Right renal pelvis (tissue), 4 donors: ENCODE data around the gene F11. TPM values are rescaled to one million over a fixed set of nuclear protein-coding genes. Genes with fewer than 3 reads are reported as not detected.
"Not testable (repeated sequence)": the region's sequence is repeated elsewhere in the genome, so short reads cannot be mapped to it uniquely, and the experiment has no call there.

Experiments
- DNase-seq, 4 donors: peaks; one replicate each; pipeline ENCODE4 v3.0.0-alpha.2; 2013; ENCODE audit warnings: low read depth in 4 of 4, low spot score in 3 of 4, missing footprints in 1 of 4
- polyA plus RNA-seq, 4 donors: library from polyadenylated mRNA; unstranded; fragments of 120-200 nt; gene quantifications; one replicate each; pipeline ENCODE4 v1.2.1, GENCODE V29; 2013; ENCODE audit not compliant: insufficient read length in 4 of 4

F11 gene
- polyA plus RNA-seq, 4 donors, result 2.0 to 2.9 (median 2.8) TPM

DNA sequence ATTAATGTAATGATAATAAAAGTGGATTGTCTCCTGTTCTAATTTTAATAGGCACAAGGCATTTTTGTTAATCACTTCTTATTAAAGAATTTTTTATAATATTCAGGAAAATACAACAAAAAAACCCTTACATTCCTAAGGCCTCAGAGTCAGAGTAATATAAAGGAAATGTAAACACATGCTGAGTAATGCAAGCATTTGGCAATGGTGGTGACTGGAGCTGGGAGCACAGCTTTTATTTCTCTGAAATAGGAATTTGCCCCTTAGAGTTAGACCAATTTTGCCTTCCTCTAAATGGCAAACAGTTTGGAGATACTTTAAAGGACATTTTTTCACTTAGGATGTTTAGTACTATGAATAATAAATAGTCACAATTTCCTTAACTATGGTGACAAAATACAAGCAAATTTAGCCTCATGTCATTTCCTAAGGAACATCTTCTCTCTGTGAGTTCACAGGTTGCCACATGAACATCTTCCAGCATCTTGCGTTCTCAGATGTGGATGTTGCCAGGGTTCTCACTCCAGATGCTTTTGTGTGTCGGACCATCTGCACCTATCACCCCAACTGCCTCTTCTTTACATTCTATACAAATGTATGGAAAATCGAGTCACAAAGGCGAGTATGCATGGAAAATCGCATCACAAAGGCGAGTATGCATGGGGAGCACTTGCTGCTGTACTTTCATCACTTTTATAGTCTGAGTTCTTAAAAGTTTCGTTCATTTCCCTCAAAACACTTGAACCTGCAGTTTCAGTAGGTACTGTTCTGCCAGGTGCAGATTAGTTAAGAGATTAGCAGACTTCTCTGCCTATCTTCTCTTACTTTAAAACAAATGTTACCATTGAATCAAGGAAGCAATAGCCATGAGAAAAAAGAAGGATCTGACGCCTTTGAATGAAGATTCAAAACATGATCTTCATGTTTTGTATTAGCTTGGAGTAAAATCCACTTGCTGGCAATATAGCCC, 15.9 kb upstream of the F11 start:
- no peak for DNase-seq

DNA sequence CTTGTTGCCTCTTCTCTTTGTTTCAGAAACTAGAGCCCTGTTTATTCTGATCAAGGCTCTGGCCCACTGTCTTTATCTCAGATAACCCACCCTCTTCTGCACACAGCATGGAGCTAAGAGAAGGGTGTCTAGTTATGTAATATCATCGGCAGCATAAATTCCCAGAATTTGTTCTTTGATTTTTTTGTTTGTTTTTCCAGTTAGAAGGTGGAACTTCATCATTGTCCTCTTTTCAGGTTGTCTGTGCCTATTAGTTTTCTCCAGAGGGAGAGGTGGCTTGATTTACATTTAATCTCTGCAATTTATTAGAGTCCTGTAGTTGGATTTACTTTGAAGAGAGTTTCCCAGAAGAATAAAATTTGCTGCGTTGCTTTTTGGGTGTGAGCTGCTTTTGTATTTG, 15.2 kb upstream of the F11 start:
- no peak for DNase-seq

DNA sequence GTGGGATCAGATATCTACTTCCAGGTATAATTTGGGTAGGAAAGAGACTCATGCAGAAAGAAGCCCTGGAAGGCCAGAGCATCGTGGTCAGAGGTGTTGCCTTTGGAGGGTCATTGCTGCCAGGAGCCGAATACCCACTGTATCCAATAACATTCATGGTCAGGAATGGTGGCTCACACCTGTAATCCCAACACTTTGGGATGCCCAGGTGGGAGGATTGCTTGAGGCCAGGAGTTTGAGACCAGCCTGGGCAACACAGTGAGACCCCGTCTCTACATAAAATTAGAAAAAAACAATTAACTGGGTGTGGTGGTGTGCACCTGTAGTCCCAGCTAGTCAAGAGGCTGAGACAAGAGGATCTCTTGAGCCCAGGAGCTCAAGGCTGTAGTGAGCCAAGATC, 10.9 kb upstream of the F11 start:
- no peak for DNase-seq

DNA sequence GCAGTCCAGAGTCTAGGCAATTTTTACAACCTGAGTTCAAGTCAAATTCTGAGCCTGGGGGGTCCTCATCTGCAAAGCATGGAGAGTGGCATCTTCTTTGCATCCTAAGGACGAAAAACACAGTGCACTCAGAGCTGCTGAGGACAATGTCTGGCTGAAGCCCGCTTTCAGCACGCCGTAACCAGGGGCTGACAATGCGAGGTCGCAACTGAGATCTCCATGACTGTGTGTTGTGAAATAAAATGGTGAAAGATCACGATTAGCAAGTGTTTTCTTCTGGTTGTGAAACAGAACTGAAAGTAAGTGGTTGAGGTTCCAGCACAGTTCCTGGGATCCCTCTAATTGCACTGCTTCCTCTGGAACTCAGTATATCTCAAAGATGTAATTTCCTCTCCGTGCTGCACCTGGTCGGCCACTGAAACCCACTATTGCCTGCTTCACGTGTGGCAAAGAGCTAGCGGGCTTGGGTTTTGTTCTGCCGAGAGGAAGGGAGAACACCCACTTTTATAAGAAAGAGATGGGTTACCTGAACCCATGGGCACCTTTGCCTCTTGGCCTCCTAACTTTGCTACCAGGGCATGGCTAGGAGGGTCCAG, 7.7 kb upstream of the F11 start:
- DNase-seq, result no peak

DNA sequence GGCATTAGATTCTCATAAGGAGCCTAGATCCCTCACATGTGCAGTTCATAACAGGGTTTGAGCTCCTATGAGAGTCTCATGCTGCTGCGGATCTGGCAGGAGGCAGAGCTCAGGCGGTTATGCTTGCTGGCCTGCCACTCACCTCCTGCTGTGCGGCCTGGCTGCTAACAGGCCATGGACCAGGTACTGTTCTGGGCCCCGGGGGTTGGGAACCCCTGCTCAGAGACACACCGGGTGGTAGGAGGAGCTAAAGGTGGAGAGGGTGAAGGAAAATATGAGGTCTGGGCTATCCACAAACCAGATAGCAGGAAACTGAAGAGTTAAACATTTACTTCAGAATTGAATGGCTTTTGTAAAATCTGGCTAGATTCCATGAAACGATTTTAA, 5.9 kb upstream of the F11 start:
- no peak for DNase-seq

DNA sequence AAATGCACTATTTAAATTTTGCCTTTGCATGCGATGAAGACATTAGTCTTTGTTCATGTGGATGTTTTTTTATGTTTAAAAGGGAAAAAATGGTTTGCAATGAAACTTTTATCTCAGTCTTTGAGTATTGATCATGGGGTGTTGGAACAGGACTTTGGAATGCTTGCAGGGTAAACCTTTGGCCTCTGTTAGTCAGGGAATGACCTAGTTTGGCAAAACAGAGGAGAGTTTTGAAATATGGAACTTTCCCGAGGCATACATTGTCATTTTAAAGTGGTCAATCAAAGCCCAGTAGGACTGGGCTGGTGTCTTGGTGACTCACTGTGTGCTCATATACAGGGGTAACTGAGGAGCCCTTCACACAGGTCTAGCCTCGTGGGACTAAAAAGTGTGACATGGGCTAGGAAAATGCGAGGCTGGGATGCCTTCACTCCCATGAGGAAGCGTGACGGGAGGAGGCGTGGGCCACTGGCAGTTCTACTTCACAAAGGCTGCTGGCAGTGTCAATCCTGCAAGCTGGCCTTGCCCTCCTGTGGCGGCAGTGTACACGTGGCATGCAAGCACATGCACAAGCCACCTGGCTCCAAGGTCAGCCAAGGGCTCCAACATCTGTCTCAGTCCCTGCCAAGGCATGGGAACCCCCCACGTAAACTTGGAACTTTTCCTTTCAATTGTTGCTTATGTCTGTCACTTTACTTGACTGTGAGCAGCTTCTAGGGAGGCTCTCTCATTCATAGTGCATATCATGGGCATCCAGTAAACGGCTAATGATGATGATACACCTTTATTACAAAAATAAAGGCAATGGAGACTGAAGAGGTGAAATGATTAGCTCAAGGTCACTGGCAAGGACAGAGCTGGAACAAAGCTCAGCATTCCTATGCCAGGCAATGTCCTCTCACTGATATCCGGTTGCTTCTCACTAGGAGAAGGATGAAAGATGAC, 5.2 kb upstream of the F11 start:
- no peak for DNase-seq

DNA sequence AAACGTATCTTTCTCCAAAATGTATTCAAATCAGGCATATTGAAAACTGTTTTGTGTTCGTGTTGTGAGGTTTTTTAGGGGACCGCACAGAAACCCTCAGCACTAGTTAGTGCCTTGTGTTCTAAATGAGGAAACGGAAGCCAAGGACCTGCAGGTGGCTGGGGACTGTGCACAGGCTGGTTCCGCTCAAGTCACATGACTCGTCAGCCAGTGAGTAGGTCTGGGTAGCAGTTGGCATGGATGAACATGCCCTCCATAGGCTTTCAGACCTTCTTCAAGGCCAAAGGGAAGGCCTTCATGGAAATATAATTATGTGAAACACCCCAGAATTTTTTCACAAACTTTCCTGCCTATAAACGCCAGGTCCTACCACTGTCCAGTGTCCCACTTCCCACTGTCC, 1.3 kb upstream of the F11 start:
- no peak for DNase-seq

DNA sequence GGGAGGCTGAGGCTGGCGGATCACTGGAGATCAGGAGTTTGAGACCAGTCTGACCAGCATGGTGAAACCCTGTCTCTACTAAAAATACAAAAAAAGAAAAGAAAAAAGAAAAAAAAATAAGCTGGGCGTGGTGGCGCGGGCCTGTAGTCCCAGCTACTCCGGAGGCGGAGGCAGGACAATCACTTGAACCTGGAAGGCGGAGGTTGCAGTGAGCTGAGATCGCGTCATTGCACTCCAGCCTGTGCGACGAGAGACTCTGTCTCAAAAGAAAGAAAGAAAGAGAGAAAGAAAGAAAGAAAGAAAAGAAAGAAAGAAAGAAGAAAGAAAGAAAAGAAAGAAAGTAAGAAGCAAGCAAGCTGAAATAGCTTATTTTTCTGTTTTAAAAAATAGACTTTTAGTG, 739 bp upstream of the F11 start:
- not testable (repeated sequence) for DNase-seq

DNA sequence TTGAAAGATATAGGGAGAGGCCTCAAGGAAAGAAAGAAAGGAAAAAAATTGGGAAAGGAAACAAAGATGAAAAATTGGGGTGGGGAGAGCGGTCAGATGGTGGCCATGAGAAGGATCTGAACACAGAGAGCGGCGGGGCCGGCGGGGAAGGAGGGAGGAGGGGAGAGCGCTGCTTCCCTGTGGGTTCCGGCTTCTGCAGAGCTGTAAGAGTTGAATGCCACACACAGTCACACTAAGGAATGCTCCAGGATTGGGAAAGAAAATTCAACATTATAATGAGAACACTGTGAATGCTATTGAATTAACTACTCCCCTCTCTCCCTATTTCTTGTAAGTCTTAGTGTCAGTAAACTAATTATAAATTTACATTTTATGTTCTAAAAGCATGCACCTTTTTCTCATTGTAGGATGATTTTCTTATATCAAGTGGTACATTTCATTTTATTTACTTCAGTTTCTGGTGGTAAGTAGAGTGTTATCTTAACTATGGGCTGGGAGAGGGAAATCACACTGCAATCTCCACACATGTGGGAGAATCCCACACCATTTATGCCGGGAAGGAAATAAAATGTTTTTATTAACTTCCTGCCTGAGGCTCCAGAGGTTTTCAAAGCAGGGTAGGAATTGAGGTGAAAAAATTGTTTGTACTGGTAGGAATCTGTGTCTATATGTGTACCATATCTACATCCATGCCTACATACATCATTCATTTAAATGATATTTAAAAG, 904 bp downstream of the F11 start:
- DNase-seq, result no peak

DNA sequence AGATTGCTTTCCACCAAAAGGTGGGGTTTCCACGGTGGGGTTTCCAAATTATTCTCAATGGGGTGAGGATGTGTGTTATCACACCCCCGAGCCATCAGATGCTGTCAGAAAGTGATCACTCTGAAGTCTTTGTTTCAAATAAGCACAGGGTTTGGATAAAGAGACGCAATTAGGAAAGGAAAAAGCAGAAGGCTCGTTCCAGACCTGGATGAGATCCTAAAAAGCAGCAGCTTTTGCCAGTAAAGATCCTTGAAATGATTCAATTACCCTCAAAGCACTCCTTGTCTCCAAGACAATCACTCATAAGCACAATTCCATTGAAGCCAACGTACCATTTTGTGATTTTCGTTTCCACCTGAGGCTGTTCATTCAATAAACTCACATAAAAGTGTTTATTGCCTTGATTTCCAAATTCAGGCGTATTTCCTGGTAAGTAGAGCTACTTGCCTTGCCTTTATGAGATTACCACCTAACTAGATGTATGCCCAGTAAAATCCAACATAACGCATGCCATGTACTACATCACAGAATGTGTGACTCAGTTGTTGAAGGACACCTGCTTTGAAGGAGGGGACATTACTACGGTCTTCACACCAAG, 5.2 kb downstream of the F11 start:
- DNase-seq, result no peak

DNA sequence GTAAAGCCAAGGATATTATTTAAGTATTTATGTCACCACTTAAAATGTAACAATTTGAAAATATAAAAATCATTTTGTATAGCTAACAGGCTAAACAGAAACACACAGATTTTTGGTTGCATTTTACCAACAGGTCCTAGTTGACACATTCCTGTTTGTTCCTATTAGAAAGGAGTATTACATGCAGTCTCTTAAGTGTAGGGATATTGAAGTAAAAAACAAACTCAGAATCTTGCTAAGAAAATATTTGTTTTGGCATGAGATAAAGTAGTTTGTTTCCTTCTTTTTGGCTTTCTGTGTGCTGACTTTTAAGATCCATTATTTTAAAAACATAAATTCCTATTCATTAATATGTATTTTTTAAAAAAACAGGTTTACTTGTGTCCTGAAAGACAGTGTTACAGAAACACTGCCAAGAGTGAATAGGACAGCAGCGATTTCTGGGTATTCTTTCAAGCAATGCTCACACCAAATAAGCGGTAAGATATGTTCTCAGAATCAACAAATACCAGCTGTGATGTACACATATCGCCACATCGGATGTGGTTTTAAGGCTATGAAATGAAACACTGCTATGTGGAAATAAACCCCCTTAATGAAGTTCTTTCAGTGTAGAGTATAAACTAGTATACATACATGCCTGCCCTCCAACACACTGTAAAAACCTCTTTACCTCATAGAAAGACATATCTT, 6.9 kb downstream of the F11 start:
- DNase-seq, result no peak

DNA sequence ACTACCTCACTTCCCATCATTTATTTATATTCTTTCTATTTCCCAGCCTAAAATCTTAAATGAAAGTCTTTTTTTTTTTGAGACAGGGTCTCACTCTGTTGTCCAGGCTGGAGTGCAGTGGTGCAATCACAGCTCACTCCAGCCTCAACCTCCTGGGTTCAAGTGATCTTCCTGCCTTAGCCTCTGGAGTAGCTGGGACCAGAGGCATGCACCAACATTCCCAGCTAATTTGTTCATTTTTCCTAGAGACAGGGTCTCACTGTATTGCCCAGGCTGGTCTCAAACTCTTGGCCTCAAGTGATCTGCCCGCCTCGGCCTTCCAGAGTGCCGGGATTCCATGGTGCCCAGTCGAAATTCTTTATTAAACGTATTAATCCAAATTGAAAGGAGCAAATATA, 7.4 kb downstream of the F11 start:
- DNase-seq, result not testable (repeated sequence)

DNA sequence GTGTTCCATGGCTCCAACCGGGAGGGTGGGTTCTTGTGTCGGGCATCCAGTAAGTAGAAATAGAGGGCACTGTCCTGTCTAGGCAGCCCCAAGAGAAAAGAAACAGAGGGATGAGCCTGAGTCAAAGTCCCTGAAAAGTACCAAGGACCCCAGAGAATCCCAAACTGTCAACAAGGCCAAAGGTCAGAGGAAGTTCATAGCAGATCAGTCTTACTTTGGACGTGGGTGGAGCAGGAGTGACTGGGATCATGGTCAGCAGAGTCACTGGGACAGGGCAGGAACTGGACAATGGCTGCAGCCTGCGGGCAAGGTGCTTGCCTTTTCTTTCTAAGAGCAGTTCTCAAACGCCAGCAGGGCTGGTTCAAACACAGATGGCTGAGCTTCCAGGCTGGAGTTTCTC, 17.3 kb downstream of the F11 start:
- no peak for DNase-seq

DNA sequence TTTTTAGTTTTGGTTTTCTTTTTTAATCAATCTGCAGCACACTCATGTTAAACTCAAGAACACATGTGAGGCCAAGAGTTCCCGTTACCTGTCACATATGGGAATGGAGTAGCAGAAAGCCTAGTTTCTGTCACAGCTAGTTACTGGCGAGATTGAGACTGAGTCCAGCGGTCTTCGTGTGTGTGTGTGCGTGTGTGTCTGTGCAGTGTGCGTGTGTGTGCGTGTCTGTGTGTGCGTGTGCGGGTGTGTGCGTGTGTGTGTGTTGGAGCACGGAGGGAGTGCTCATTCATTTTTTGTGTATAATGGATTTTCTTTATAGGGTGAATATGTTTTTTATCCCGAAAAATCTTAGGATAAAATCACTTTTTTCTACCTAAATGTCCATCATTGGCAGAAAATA, 19.2 kb downstream of the F11 start:
- DNase-seq, result no peak

DNA sequence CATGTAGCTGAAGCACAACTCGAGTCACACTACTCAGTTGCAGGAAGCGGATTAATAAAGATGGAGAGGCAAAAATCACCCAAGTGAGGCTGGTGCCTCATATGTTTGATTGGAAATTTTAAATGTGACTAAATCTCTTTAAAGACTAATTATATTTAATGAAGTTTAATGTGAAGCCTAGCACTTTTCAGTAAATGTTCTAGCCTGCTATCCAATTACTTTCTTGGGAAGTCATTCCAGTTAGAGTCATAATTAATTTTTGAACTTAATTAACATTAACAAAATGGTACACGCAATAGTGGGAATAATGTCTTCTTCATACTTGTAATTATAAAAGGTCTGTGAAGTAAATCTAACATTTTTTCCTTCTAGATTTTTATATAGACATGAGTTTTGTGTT, 20.6 kb downstream of the F11 start:
- no peak for DNase-seq

DNA sequence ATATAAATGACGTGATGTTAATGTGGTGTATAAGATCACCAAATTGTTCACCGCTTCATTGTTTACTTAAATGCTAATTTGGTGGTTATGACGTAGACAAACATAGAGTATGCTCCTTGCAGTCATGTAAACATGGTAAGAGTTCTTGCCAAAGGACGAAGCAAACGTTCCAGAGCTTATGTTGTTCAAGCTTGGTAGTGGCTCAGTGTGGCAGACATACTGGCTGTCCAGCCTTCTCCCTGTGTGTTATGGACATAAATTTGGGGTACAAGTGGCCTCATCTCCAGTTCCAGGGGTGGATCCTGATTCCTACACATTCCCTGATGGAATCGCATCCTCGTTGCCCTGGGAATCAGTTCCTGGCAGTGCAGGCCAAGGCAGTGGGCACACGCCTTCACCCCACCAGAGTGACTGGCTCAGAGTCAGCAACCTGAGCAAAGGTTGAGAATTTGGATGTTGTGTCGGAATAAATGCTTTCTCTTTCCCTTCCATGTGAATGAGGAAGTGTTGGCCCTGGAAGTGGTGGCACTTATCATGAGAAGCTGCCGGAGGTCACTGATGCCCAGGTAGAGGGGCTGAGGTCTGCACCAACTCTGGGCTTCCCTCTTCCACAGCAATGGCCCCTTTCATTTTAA, 25.4 kb downstream of the F11 start:
- no peak for DNase-seq

DNA sequence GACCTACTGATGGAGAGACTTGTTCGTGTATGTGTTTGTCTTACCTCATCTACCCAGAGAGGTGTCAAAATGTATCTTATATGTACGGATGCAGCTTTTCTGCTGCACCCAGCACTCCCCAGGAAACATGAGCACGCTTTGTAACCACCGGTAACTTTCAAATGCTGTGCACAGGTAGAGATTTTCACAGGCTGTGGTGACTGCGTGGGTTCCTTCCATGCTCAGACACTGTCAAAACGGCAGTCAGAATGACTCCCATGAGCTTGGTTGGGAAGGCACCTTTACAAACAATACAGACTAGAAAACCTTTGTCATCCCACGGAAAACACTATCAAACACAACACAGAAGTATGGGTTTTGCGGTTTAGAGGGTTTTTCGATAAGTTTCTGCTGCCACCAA, 28.2 kb downstream of the F11 start:
- no peak for DNase-seq

DNA sequence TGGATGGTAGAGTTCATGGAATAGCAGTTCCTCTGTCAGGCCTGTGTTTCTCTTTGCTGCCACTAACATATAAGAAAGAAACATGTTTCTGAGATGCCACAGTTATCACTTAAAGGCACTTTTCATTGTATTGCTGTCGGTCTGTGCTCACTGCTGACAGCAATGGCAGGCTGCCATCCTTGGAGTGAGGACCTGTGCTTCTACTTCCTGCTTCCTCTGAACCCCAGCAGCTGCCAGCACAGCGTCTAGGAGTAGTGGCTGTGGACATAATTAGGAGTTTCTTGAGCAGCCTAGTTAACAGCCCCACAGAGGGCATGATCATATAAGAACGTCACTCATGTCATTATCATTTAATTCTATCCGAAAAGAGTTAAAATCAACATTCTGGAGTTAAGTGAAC, 30.5 kb downstream of the F11 start:
- DNase-seq, result no peak

DNA sequence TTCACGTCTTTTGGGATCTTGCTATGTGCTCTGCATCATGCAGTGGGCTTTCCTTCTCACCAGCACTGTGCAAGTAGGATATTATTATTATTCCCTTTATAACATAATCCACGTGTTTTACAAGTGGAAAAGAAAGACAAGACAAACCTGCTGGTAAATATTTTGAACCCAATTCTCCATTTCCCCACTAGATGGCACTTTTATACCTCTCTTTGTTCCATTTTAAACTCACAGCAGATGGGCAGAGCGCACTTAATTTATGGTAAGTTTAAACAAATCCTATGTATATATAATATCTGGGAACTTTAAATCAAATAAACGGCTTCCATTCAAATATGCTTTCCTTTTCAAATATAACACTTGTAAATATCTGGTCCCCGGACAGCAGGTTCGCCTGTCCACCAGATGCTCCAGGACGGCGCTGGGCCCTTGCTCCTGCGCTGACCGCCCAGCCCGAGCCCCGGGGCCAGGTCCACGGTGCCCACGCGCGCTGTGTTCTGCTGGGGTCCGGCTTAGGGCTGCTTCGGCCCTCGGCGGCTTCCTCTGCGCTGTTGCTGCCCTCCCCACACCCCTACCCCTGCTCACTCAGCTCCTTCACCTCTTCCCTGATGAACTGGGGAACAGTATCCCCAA, 31.1 kb downstream of the F11 start:
- DNase-seq, result peak; percentile 42 to 55 (median 50)
